ENCODE measurements around the gene ERLIN1.

- TF ChIP-seq EZH2 (optimal IDR thresholded peaks at IDR 0.05; ENCODE audit: low read depth, low read length) (no peak), CTCF (IDR thresholded peaks at IDR 0.05; ENCODE audit: low read length) (no peak)
Measured at GRCh38 chr10:100114976-100115770, 70.7 kb downstream of the ERLIN1 start.

Data from MM.1S (cell line).